K562 (cell line): ENCODE data around the gene CELSR2. TPM values are rescaled to one million over a fixed set of nuclear protein-coding genes. Genes with fewer than 3 reads are reported as not detected.

Source experiments
- BRD4 ChIP-seq: fragments of 200-600 bp; sonication (generic); IDR thresholded peaks from 2 replicates; pipeline ENCODE4 v1.6.1; 2017; ENCODE audit warnings: inconsistent platforms
- HDGF ChIP-seq: fragments of 450-650 bp; IDR thresholded peaks from 2 replicates; pipeline ENCODE4 v1.6.1; 2016
- NFXL1 ChIP-seq: fragments of 450-650 bp; formaldehyde crosslinking; IDR thresholded peaks from 2 replicates; pipeline ENCODE4 v1.4.0; 2021; ENCODE audit warnings: mild to moderate bottlenecking
- ZNF121 ChIP-seq: sonication (generic); formaldehyde crosslinking; conservative IDR thresholded peaks from 2 replicates; pipeline ENCODE4 v1.8.0; 2022; ENCODE audit warnings: missing genetic modification reagents
- ZNF324 ChIP-seq: fragments of 250-450 bp; sonication (Bioruptor Pico); IDR thresholded peaks from 2 replicates; pipeline ENCODE4 v1.4.0; 2020; ENCODE audit warnings: mild to moderate bottlenecking
- polyA plus RNA-seq, 8 experiments: library from polyadenylated mRNA; depleted of rRNA in 4 of 8; stranded (reverse) in 5 of 8; unstranded in 3 of 8; fragments of >200 nt; fragmentation: Nextera tagmentation in 2 of 8; fragmentation: Illumina TruSeq in 1 of 8; extraction: Ambion mirVana in 2 of 8; extraction: Trizol in 1 of 8; gene quantifications; 2 replicates each; pipeline versions ENCODE4 v1.2.1 to v1.2.3, GENCODE V29; 2011 to 2014; ENCODE audit warnings: inconsistent platforms in 1 of 8, missing spikeins in 1 of 8
- total RNA-seq, 7 experiments: library from RNA; depleted of rRNA in 6 of 7; stranded (reverse); fragments of >200 nt in 6 of 7; fragmentation: Illumina TruSeq in 2 of 7; extraction: Trizol in 2 of 7; gene quantifications; 2 replicates each; pipeline versions ENCODE4 v1.2.1 to v1.2.3, GENCODE V29; 2011 to 2021; ENCODE audit warnings: low replicate concordance in 1 of 7
- TF ChIP-seq, protein P1 (sequence below): fragments of 200-800 bp; sonication (Bioruptor generic); IDR thresholded peaks from 2 replicates; pipeline ENCODE4 v1.6.1; 2017; ENCODE audit warnings: missing genetic modification characterization, missing compliant biosample characterization
- TF ChIP-seq, protein P2 (sequence below): fragments of 450-650 bp; formaldehyde crosslinking; IDR thresholded peaks from 2 replicates; pipeline ENCODE4 v1.4.0; 2022; ENCODE audit warnings: missing genetic modification characterization

The CELSR2 gene
- total and polyA plus RNA-seq, 9 of the 15 experiments (the other 6 are each of a cell fraction or from before 2014, with no cell fraction given) = 0.31 to 21.9 (median 4.2) TPM

DNA sequence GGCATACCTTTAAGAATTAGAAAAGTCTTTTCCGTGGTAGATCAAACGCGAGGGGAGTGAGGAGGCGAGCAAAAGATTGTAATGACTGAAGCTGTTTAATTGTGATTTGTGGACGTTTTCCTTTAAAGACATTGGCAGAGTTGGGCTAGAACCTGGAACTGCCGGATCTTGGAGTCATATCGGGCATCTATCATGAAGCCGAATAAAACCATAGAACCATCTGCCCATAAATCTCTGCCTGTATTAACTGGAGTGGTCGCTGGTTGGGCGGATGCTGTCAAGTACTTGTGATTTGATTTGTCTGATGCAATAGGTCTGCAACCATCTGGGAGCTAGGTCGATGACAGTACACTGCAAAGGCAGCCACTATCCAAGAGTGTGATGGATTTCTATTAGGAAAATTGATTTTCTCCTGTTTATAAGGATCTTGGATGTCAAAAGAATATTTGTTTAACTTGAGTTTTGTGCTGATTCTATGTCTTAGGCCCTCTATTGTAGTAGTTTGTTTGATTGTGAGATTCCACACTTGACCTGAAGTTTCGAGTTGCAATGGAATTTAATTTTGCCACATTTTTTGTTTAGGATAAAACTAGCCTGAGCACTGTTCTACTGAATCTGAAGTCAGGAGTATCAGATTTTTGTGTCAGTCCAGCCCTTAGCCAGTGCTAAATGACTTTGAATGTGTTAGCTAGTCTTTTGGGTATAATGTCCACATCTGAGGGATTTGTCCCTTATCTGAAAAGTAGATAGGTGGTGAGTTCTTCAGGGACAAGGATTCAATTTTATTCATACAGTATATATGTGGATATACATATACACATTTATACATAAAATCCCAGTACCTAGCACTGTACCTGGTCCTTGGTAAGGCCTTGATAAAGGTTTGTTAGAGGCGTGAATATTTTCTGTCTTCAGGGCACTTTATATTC is 34.4 kb upstream of the CELSR2 start (continued):
- TF ChIP-seq NFXL1 (CRISPR knock-in tag) (no peak), ZNF121 (CRISPR knock-in tag) (no peak), HDGF (no peak), ZNF324 (CRISPR knock-in tag) (no peak), BRD4 (no peak)
- TF ChIP-seq, protein P1, sequence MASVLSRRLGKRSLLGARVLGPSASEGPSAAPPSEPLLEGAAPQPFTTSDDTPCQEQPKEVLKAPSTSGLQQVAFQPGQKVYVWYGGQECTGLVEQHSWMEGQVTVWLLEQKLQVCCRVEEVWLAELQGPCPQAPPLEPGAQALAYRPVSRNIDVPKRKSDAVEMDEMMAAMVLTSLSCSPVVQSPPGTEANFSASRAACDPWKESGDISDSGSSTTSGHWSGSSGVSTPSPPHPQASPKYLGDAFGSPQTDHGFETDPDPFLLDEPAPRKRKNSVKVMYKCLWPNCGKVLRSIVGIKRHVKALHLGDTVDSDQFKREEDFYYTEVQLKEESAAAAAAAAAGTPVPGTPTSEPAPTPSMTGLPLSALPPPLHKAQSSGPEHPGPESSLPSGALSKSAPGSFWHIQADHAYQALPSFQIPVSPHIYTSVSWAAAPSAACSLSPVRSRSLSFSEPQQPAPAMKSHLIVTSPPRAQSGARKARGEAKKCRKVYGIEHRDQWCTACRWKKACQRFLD (CRISPR knock-in tag) = no peak
- TF ChIP-seq, protein P2, sequence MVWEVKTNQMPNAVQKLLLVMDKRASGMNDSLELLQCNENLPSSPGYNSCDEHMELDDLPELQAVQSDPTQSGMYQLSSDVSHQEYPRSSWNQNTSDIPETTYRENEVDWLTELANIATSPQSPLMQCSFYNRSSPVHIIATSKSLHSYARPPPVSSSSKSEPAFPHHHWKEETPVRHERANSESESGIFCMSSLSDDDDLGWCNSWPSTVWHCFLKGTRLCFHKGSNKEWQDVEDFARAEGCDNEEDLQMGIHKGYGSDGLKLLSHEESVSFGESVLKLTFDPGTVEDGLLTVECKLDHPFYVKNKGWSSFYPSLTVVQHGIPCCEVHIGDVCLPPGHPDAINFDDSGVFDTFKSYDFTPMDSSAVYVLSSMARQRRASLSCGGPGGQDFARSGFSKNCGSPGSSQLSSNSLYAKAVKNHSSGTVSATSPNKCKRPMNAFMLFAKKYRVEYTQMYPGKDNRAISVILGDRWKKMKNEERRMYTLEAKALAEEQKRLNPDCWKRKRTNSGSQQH = 0 out of 2 replicates have a peak, but pooled peaks have one; percentile 66
